Mammary epithelial cell (primary cell): ENCODE data around the gene ADAMTS17.

Source experiments
- CTCF ChIP-seq, 2 donors: IDR thresholded peaks in 1 of 2; conservative IDR thresholded peaks in 1 of 2; 2 replicates each; pipeline ENCODE4 v1.5.1; 2011 to 2012; ENCODE audit warnings: inconsistent platforms in 2 of 2, low read length in 2 of 2, mild to moderate bottlenecking in 2 of 2, control low read depth in 1 of 2, low read depth in 1 of 2; ENCODE audit not compliant: insufficient read depth in 1 of 2; ENCODE audit errors: extremely low read depth in 1 of 2
- EZH2 ChIP-seq: IDR thresholded peaks from 2 replicates; pipeline ENCODE4 v1.6.1; 2012; ENCODE audit warnings: low read length, inconsistent platforms, borderline replicate concordance

GRCh38 chr15:99951511-99951910, 390.3 kb downstream of the ADAMTS17 start:
- TF ChIP-seq CTCF (conservative IDR thresholded peaks at IDR 0.05 in 1 of 2, IDR thresholded peaks at IDR 0.05 in 1 of 2; ENCODE audit: extremely low read depth in 1 of 2, insufficient read depth in 1 of 2, low read depth in 1 of 2, low read length in 2 of 2) (no peak), EZH2 (no peak)
